HG03175 (cell line): ENCODE results near the gene PUS10.
"Not testable (repeated sequence)": the region's sequence is repeated elsewhere in the genome, so short reads cannot be mapped to it uniquely, and the experiment has no call there.

Source experiments
- ATAC-seq: cut with Tn5 transposase; IDR thresholded peaks from one replicate; pipeline ENCODE4 v1.9.1; 2021; ENCODE audit warnings: mild to moderate bottlenecking, moderate library complexity; ENCODE audit not compliant: unreplicated experiment

The PUS10 gene

GRCh38 chr2:61012303-61012702 lies 5.8 kb downstream of the PUS10 start:
- ATAC-seq, result not testable (repeated sequence)

- no peak for ATAC-seq
Measured at GRCh38 chr2:61011678-61012077, 6.4 kb downstream of the PUS10 start.

- no peak for ATAC-seq
Measured at GRCh38 chr2:61009355-61009754, 8.7 kb downstream of the PUS10 start.

GRCh38 chr2:61006486-61007105 lies 11.5 kb downstream of the PUS10 start:
- no peak for ATAC-seq

- ATAC-seq, result no peak
Measured at GRCh38 chr2:61005736-61006135, 12.3 kb downstream of the PUS10 start.

GRCh38 chr2:60998628-60999545 lies 19.2 kb downstream of the PUS10 start:
- no peak for ATAC-seq

- no peak for ATAC-seq
Measured at GRCh38 chr2:60994131-60994530, 23.9 kb downstream of the PUS10 start.

GRCh38 chr2:60992985-60993392 lies 25.1 kb downstream of the PUS10 start:
- peak; percentile 99 for ATAC-seq

GRCh38 chr2:60991644-60992043 lies 26.4 kb downstream of the PUS10 start:
- ATAC-seq, result no peak

GRCh38 chr2:60989259-60989658 lies 28.8 kb downstream of the PUS10 start:
- no peak for ATAC-seq

- not testable (repeated sequence) for ATAC-seq
Measured at GRCh38 chr2:60987656-60988055, 30.4 kb downstream of the PUS10 start.

- no peak for ATAC-seq
Measured at GRCh38 chr2:60987041-60987440, 31.0 kb downstream of the PUS10 start.

GRCh38 chr2:60984720-60985119 lies 33.3 kb downstream of the PUS10 start:
- ATAC-seq, result no peak

GRCh38 chr2:60982066-60982465 lies 36.0 kb downstream of the PUS10 start:
- not testable (repeated sequence) for ATAC-seq

- ATAC-seq, result no peak
Measured at GRCh38 chr2:60980071-60980815, 37.8 kb downstream of the PUS10 start.

GRCh38 chr2:60979231-60979630 lies 38.8 kb downstream of the PUS10 start:
- ATAC-seq, result no peak

- no peak for ATAC-seq
Measured at GRCh38 chr2:60977562-60977895, 40.5 kb downstream of the PUS10 start.

- ATAC-seq, result peak; percentile 61
Measured at GRCh38 chr2:60976875-60977561, 41.0 kb downstream of the PUS10 start.

- no peak for ATAC-seq
Measured at GRCh38 chr2:60976256-60976850, 41.7 kb downstream of the PUS10 start.

- ATAC-seq, result no peak
Measured at GRCh38 chr2:60974652-60975051, 43.4 kb downstream of the PUS10 start.

- no peak for ATAC-seq
Measured at GRCh38 chr2:60973705-60974104, 44.4 kb downstream of the PUS10 start.
